HG03103 (cell line): ENCODE measurements around the gene GPR26.
"Not testable (repeated sequence)": the region's sequence is repeated elsewhere in the genome, so short reads cannot be mapped to it uniquely, and the experiment has no call there.

Experiments used
- ATAC-seq: cut with Tn5 transposase; IDR thresholded peaks from one replicate; pipeline ENCODE4 v1.9.1; 2021; ENCODE audit warnings: low read depth; ENCODE audit not compliant: unreplicated experiment

GPR26 gene

GRCh38 chr10:123704076-123704475 lies 37.9 kb downstream of the GPR26 start:
- no peak for ATAC-seq

- ATAC-seq = no peak
Observed at GRCh38 chr10:123704812-123705211, 38.7 kb downstream of the GPR26 start.

- no peak for ATAC-seq
Observed at GRCh38 chr10:123706236-123706635, 40.1 kb downstream of the GPR26 start.

- ATAC-seq = no peak
Observed at GRCh38 chr10:123715546-123715945, 49.4 kb downstream of the GPR26 start.

GRCh38 chr10:123717336-123717735 lies 51.2 kb downstream of the GPR26 start:
- ATAC-seq = no peak

GRCh38 chr10:123718544-123719060 lies 52.4 kb downstream of the GPR26 start:
- no peak for ATAC-seq

GRCh38 chr10:123720536-123720935 lies 54.4 kb downstream of the GPR26 start:
- no peak for ATAC-seq

- no peak for ATAC-seq
Observed at GRCh38 chr10:123721441-123722049, 55.4 kb downstream of the GPR26 start.

GRCh38 chr10:123722351-123722750 lies 56.2 kb downstream of the GPR26 start:
- no peak for ATAC-seq

GRCh38 chr10:123724747-123725146 lies 58.6 kb downstream of the GPR26 start:
- no peak for ATAC-seq

GRCh38 chr10:123726381-123726780 lies 60.2 kb downstream of the GPR26 start:
- no peak for ATAC-seq

- no peak for ATAC-seq
Observed at GRCh38 chr10:123726836-123727235, 60.7 kb downstream of the GPR26 start.

- ATAC-seq = no peak
Observed at GRCh38 chr10:123729523-123729922, 63.4 kb downstream of the GPR26 start.

- not testable (repeated sequence) for ATAC-seq
Observed at GRCh38 chr10:123736917-123737316, 70.8 kb downstream of the GPR26 start.

GRCh38 chr10:123741146-123741545 lies 75.0 kb downstream of the GPR26 start:
- ATAC-seq = no peak

GRCh38 chr10:123741711-123742110 lies 75.6 kb downstream of the GPR26 start:
- ATAC-seq = no peak

- no peak for ATAC-seq
Observed at GRCh38 chr10:123742751-123743440, 76.7 kb downstream of the GPR26 start.

GRCh38 chr10:123743441-123744223 lies 77.5 kb downstream of the GPR26 start:
- no peak for ATAC-seq

- ATAC-seq = no peak
Observed at GRCh38 chr10:123744224-123744536, 78.0 kb downstream of the GPR26 start.
